Neuron (in vitro differentiated cells): ENCODE data around the gene CIBAR2.

Experiments used
- H2AFZ ChIP-seq: one replicate; pipeline ENCODE4 v1.6.1; 2013; ENCODE audit warnings: low read depth, mild to moderate bottlenecking, inconsistent platforms, low read length, moderate library complexity
- H3K27me3 ChIP-seq: one replicate; pipeline ENCODE4 v1.6.1; 2013; ENCODE audit warnings: low read length; ENCODE audit not compliant: insufficient read depth
- H3K36me3 ChIP-seq: one replicate; pipeline ENCODE4 v1.6.1; 2013; ENCODE audit warnings: low read length; ENCODE audit not compliant: insufficient read depth
- H3K4me1 ChIP-seq: one replicate; pipeline ENCODE4 v1.6.1; 2013; ENCODE audit warnings: low read length; ENCODE audit not compliant: insufficient read depth
- H3K4me3 ChIP-seq: 2 replicates; pipeline ENCODE4 v1.5.1; 2013; ENCODE audit warnings: mild to moderate bottlenecking, low read length, moderate library complexity
- H3K9me3 ChIP-seq: one replicate; pipeline ENCODE4 v1.6.1; 2013; ENCODE audit warnings: low read length

Gene CIBAR2

DNA sequence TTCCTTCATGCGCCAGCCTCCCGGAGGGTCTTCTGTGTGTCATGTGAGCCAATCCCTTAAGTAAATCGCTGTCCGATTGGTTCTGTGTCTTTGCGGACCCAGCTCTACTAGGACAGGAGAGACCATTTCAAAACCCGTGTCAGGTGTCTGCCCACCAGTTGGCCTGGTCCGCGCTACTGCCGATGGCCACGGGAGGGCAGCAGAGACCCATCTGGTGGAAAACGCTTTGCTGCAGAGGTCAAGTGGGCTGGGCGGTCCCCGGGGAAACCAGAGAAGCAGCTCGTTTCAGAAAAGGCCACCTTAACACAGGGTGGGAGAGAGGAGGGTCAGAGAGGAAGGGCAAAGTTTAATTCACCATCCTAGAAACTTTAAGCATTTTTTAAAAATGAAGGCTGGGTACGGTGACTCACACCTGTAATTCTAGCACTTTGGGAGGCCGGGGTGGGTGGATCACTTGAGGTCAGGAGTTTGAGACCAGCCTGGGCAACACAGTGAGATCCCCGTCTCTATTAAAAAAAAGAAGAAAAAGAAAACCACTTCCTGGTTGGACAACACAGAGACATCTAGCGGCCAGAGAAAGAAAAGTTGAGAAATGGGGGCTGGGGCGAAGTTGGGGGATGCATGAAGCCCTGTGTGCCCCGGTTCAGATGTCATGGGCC is 2.8 kb upstream of the CIBAR2 start:
- H3K27me3 ChIP-seq: peaks cover 3% of the 10 kb centered on the region
- no peaks in the 10 kb centered on the region for H3K9me3 ChIP-seq
- no peaks in the 10 kb centered on the region for H3K36me3 ChIP-seq
- peaks cover 28% of the 10 kb centered on the region for H3K4me1 ChIP-seq
- no peak overlapping the region for H2AFZ ChIP-seq
- H3K4me3 ChIP-seq: no peak overlapping the region

DNA sequence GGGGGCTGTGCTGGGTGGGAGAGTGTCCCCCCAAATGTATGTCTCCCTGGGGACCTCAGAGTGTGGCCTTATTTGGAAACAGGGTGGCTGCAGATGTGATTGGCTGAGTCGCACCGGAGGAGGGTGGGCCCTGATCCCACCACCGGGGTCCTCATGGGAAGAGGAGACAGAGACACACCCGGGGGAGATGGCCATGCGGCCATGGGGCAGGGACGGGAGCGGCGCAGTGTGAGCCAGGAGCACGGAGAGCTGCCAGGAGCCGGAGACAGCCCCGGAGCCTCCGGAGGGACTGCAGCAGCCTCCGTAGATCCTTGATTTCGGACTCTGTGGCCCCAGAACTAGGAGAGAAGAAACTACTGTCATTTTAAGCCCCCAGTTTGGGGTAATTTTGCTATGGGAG is 1.6 kb upstream of the CIBAR2 start:
- peaks cover 28% of the 10 kb centered on the region for H3K4me1 ChIP-seq
- no peak overlapping the region for H2AFZ ChIP-seq
- H3K27me3 ChIP-seq: peaks cover 3% of the 10 kb centered on the region
- no peaks in the 10 kb centered on the region for H3K9me3 ChIP-seq
- no peaks in the 10 kb centered on the region for H3K36me3 ChIP-seq
- no peak overlapping the region for H3K4me3 ChIP-seq

DNA sequence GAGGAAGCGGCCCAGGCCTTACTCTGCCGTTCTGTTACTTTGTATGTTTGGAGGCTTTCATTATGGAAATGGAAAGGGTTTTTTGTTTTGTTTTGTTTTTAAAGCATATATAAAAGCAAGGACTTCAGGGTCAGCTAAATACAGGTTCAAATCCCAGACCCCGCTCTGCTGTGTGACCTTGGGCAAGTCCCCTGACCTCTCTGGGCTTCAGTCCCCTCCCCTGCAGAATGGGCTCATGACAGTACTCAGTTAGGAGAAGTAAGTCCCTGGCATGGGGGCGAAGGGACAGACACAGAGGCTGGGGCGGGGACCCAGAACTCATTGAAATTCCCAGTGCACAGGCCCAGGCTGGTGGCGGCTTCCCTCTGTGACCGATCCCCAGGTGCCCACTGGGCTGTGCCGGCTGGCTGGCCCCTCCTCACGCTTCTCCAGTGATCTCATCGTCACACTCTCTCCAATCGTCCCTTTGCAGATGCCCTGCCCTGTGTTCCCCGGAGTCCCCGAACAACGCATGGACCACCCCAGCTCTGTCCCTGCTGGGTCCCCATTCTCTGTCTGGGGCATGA is 979 bp upstream of the CIBAR2 start:
- H3K36me3 ChIP-seq: no peaks in the 10 kb centered on the region
- no peaks in the 10 kb centered on the region for H3K9me3 ChIP-seq
- H3K4me1 ChIP-seq: peaks cover 28% of the 10 kb centered on the region
- no peak overlapping the region for H2AFZ ChIP-seq
- H3K4me3 ChIP-seq: no peak overlapping the region
- H3K27me3 ChIP-seq: peaks cover 3% of the 10 kb centered on the region

DNA sequence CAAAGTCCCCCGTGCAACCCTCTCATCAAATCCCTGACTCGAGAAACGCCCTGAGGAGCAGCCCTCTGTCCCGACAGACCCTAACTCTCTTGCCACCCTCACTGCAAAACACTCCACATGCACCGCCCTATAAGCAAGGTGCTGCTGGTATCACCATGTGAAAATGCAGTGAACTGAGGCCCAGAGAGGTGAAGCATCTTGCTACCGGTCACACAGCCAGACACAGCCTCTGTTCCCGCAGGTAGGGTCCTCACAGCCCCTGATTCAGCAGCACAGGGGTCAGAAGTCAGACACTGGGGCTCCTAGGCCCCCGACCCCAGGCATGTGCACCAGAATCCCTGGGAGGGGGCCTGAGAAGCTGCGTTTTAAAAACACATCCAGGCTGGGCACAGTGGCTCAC is 1.1 kb downstream of the CIBAR2 start:
- H2AFZ ChIP-seq: no peak overlapping the region
- H3K9me3 ChIP-seq: no peaks in the 10 kb centered on the region
- H3K27me3 ChIP-seq: peaks cover 3% of the 10 kb centered on the region
- no peak overlapping the region for H3K4me3 ChIP-seq
- peaks cover 28% of the 10 kb centered on the region for H3K4me1 ChIP-seq
- H3K36me3 ChIP-seq: no peaks in the 10 kb centered on the region

DNA sequence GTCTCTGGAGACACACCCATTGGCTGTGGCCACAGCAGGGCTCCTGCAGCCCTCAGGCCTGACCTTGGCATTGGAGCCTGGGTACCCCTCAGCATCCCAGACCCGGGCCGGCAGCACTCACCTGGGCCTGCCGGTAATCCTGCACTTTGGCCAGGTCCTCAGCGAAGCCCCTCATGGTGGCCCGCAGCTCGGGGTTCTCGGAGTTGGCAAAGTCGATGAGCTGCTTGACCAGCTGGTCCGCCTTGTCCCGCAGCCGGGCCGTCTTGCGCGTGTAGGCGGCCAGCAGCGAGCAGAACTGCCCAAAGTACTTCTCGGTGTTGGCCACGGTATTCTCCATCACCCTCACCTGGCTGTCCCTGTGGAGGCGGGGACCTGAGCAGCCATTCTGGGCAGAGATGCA is 2.2 kb downstream of the CIBAR2 start:
- H3K36me3 ChIP-seq: no peaks in the 10 kb centered on the region
- H3K4me1 ChIP-seq: peaks cover 26% of the 10 kb centered on the region
- H3K9me3 ChIP-seq: no peaks in the 10 kb centered on the region
- H3K27me3 ChIP-seq: peaks cover 3% of the 10 kb centered on the region
- no peak overlapping the region for H2AFZ ChIP-seq
- no peak overlapping the region for H3K4me3 ChIP-seq

DNA sequence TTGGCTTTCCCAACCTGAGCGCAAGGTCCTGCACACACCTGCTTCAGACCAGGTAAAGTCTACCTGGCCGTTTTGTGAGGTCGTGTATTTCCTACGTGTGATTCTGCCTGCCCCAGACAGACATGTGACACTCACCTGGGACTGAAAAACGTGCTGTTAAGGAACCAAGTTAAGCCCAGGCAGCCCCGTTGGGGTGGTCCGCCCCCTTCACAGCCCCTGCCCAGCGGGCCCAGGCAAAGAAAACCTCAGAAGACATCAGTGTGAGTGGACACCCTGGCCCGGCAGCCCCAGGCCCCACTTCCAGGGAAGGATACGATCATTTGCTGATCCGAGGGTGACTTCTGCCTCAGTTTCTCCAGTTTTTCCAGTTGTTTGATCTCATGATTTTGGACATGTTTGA is 4.7 kb downstream of the CIBAR2 start:
- Histone ChIP-seq H3K36me3 (no peaks in the 10 kb centered on the region), H3K9me3 (no peaks in the 10 kb centered on the region)

DNA sequence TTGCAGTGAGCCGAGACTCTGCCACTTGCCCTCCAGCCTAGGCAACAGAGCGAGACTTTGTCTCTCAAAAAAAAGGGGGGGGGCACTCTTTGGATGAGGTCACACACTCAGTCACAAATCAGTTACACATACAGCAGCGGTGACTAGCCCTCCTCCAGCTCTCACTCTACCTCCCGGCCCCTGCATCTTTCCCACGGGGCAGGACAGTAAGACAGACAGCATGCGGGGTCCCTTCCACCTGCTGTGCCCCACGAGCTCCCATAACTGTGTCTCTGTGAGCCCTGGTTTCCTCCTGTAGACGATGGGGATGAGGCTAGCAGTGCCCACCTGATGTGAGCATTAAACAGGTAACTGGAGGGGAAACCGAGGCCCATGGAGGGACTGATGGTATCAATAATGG is 5.2 kb downstream of the CIBAR2 start:
- no peaks in the 10 kb centered on the region for H3K9me3 ChIP-seq
- H3K27me3 ChIP-seq: peaks cover 3% of the 10 kb centered on the region
- H3K4me3 ChIP-seq: no peak overlapping the region
- no peak overlapping the region for H2AFZ ChIP-seq
- no peaks in the 10 kb centered on the region for H3K36me3 ChIP-seq
- H3K4me1 ChIP-seq: peaks cover 4% of the 10 kb centered on the region

More for the DNA sequence above, 4.7 kb downstream of the CIBAR2 start:
- peaks cover 8% of the 10 kb centered on the region for H3K4me1 ChIP-seq
- H2AFZ ChIP-seq: no peak overlapping the region
- H3K4me3 ChIP-seq: no peak overlapping the region
- H3K27me3 ChIP-seq: peaks cover 3% of the 10 kb centered on the region

DNA sequence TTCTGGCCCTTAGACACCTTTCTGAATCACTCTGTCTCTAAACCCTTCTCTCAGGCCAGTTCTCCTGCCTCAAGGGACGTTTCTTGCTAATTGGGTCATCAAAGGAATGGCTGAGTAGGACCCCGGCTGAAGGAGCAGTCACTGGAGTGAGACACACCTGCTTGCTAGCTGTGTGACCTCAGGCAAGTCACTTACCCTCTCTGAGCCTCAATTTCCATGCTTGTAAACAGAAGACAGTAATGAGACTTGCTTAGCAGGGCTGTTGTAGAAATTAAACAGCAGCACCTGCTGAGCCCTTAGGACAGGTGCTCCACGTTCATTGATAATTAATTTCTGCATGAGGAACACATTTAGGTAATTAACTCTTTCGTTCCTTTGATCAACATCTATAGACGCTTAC is 6.8 kb downstream of the CIBAR2 start:
- no peak overlapping the region for H2AFZ ChIP-seq
- H3K4me3 ChIP-seq: no peak overlapping the region
- no peaks in the 10 kb centered on the region for H3K4me1 ChIP-seq
- H3K27me3 ChIP-seq: no peaks in the 10 kb centered on the region
- H3K9me3 ChIP-seq: no peaks in the 10 kb centered on the region
- H3K36me3 ChIP-seq: no peaks in the 10 kb centered on the region

DNA sequence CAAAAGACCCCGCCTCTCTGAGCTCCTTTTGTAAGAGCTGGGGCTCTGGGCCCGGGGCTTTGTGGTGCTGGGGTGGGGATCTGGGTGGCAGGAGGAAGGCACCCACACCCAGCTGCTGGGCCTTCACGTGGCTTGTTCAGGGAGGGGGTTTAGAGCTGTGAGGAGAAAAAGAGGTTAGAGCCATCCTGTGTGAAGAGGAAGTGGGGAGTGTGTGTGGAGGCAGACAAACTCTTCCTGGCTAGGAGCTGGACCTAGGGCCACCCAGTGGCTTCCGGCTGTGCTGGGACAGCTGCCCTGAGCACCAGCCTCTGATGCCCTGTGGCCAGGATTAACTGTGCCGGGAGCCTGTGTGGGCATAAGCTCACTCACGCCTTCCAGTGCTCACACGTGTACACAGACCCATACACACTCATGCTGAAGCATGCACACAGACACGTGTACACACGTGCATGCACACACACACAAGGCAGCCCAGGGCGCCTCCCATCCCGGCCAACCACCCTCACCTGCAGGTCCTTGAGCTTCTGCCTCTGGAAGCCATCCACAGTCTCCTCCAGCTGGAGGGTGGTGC is 7.4 kb downstream of the CIBAR2 start:
- Histone ChIP-seq H3K9me3 (no peaks in the 10 kb centered on the region), H2AFZ (no peak overlapping the region), H3K4me3 (no peak overlapping the region), H3K36me3 (no peaks in the 10 kb centered on the region), H3K4me1 (no peaks in the 10 kb centered on the region), H3K27me3 (no peaks in the 10 kb centered on the region)

DNA sequence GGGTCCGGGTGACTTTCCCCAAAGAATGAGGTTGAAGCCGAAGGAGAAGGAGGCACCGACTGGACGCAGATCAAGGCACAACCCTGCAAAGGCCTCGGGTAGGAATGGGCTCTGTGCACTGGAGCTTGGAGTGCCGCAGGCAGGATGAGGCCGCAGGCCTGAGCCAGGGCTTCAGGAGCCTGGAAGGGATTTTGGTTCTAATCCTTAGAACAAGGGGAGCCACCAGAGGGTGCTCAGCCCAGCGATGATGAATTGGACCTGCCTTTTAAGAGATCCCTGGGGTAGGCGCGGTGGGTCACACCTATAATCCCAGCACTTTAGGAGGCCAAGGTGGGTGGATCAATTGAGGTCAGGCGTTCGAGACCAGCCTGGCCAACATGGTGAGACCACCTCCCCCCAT is 8.1 kb downstream of the CIBAR2 start:
- H3K4me3 ChIP-seq: no peak overlapping the region
- no peak overlapping the region for H2AFZ ChIP-seq
- H3K9me3 ChIP-seq: no peaks in the 10 kb centered on the region
- no peaks in the 10 kb centered on the region for H3K27me3 ChIP-seq
- no peaks in the 10 kb centered on the region for H3K4me1 ChIP-seq
- H3K36me3 ChIP-seq: no peaks in the 10 kb centered on the region

DNA sequence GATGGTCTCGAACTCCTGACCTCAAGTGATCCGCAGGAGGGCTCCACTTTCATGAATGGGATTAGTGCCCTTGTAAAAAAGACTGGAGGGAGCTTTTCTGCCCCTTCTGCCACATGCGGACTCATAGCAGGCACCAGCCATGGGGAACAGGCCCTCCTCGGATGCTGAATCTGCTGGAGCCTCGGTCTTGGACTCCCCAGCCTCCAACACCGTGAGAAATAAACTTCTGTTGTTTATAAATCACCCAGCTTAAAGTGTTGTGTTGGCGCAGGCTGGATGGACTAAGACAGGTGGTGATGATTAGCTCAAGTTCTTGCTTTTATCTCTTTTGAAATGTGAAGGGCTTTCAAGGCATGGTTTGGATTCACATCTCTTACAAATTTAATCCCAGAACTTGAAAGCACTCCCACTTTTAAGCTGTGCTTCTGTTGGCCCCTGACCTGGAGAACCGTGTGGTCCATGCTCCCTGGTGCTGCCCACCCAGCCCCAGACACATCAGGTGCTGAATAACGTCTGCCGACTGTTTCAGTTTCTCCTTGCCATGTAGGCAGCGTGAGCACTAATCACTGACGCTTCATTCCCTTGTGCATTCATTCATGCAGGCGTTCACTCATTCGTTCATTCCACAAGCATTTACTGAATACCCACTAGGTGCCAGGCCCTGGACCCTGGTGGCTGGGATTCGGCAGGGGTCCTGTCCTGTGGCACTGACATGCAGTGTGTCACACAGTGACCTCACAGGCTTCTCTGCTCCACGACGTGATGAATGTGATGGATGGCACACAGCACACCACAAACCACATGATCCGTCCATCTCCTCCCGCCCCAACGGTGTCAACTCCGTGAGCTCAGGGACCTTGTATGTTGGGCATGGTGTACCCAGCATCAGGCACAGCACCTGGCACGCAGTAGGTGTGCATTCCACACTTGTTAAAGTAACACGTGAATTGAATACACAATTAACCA is 8.9 kb downstream of the CIBAR2 start:
- Histone ChIP-seq H3K36me3 (no peaks in the 10 kb centered on the region), H3K4me1 (no peaks in the 10 kb centered on the region), H2AFZ (no peak overlapping the region), H3K4me3 (no peak overlapping the region), H3K9me3 (no peaks in the 10 kb centered on the region), H3K27me3 (no peaks in the 10 kb centered on the region)

DNA sequence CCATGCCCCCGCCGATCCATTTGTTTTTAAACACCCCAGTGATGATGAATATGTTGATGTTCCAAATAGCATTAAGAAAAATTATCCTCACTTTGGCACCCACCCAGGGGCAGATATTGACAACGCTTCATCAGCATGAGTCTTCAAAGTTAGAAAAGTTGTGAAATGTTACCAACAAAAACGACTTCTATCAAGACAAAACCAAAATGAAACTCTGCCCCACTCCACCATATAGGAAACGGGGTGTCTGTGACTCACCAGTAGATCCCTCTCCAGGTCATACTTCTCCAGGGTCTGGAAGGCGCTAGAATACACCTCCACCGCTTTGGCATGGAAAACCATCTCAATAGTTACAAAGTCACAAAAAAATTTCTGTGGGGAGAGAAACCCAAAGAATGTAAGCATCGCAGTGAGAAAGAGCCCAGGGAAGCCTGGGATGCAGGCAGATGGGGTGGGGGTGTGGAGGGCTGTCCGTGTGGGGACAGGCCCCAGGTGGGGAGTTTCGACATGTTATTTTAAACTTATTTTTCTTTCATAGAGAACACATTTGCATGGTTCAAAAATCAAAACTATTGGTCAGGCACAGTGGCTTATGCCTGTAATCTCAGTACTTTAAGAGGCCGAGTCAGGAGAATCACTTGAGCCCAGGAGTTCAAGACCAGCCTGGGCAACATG is 10.2 kb downstream of the CIBAR2 start:
- no peaks in the 10 kb centered on the region for H3K36me3 ChIP-seq
- no peaks in the 10 kb centered on the region for H3K9me3 ChIP-seq
- no peaks in the 10 kb centered on the region for H3K4me1 ChIP-seq
- no peak overlapping the region for H3K4me3 ChIP-seq
- no peaks in the 10 kb centered on the region for H3K27me3 ChIP-seq
- H2AFZ ChIP-seq: no peak overlapping the region
